DND-41 (cell line): ENCODE measurements around the gene FXYD2.

Source experiments
- EZH2 ChIP-seq: IDR thresholded peaks from 3 replicates; pipeline ENCODE4 v1.6.1; 2012; ENCODE audit warnings: borderline replicate concordance, low read depth, mild to moderate bottlenecking, moderate library complexity, low read length, inconsistent platforms; ENCODE audit not compliant: severe bottlenecking
- TF ChIP-seq, protein P1 (sequence below): IDR thresholded peaks from 2 replicates; pipeline ENCODE4 v1.5.1; 2012; ENCODE audit warnings: borderline replicate concordance, low read length, moderate library complexity, mild to moderate bottlenecking; ENCODE audit not compliant: poor library complexity, severe bottlenecking; ENCODE audit errors: extremely low read depth

DNA sequence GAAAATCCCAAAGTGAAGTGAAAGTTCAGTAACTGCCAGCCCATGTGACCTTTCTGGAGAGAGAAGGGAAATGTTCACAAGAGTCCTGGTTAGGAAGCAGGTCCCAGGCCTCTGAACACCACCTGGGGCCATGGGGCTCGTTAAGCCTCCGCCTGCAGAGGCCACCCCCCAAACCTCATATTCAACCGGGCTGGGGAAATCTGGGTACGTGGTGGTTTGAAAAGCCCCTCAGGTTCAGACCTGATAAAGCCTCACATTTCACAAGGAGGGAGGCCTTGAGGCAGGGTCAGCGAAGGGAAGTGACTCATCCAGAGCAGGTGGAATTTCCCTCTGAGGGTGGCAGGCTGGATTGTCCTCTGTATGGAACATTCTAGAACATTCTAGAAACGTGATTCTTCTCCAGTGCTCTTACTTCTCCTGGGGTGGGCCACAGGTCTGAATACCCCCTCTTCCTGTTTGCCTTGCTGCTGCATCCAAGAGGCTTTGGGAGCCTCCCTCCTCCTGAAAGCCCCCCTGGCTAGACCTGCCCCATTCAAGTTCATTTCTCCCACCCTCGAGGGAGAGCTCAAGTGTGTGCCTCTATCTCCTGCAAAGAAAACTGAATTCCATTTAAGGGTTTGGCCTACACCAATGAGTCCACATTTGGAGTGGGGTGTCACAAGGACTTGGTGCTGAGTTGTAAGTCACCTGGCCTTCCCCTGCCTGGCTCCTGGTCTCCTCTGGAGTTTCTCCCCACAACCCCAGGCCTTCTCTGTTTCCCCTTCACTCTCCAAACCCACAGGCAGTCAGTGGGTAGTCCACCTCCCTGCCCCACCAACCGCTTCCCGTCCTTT lies 6.3 kb downstream of the FXYD2 start:
- TF ChIP-seq, protein P1, sequence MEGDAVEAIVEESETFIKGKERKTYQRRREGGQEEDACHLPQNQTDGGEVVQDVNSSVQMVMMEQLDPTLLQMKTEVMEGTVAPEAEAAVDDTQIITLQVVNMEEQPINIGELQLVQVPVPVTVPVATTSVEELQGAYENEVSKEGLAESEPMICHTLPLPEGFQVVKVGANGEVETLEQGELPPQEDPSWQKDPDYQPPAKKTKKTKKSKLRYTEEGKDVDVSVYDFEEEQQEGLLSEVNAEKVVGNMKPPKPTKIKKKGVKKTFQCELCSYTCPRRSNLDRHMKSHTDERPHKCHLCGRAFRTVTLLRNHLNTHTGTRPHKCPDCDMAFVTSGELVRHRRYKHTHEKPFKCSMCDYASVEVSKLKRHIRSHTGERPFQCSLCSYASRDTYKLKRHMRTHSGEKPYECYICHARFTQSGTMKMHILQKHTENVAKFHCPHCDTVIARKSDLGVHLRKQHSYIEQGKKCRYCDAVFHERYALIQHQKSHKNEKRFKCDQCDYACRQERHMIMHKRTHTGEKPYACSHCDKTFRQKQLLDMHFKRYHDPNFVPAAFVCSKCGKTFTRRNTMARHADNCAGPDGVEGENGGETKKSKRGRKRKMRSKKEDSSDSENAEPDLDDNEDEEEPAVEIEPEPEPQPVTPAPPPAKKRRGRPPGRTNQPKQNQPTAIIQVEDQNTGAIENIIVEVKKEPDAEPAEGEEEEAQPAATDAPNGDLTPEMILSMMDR: no peak
- TF ChIP-seq EZH2: no peak
